Hepatocyte (in vitro differentiated cells): ENCODE data around the gene SMIM17.

Experiments
- CTCF ChIP-seq: fragments of 200-600 bp; sonication (generic); IDR thresholded peaks from 2 replicates; pipeline ENCODE4 v1.5.1; 2016; ENCODE audit warnings: antibody characterized with exemption, mild to moderate bottlenecking; ENCODE audit not compliant: poor library complexity
- EZH2 ChIP-seq: fragments of 200-600 bp; sonication (generic); IDR thresholded peaks from 2 replicates; pipeline ENCODE4 v1.6.1; 2016; ENCODE audit warnings: antibody characterized with exemption, mild to moderate bottlenecking, borderline replicate concordance

GRCh38 chr19:56667311-56667870 lies 24.4 kb downstream of the SMIM17 start:
- no peak for TF ChIP-seq EZH2
- no peak for TF ChIP-seq CTCF
